Neuronal stem cell (in vitro differentiated cells): ENCODE results near the gene GINS2.
A peak's percentile ranks its signal among the peaks of the same experiment; 100 is the strongest.

Experiments
- DNase-seq: peaks from one replicate; pipeline ENCODE4 v3.0.0-alpha.2; 2013; ENCODE audit warnings: low spot score
- H2AFZ ChIP-seq: one replicate; pipeline ENCODE4 v1.6.1; 2013; ENCODE audit warnings: mild to moderate bottlenecking, low read length, inconsistent platforms
- H2AK5ac ChIP-seq: 2 replicates; pipeline ENCODE4 v1.6.1; 2013; ENCODE audit warnings: low read depth, mild to moderate bottlenecking, inconsistent platforms, low read length, moderate library complexity, mixed read lengths
- H2BK120ac ChIP-seq: 2 replicates; pipeline ENCODE4 v1.6.1; 2013; ENCODE audit warnings: low read depth, mild to moderate bottlenecking, inconsistent platforms, low read length, moderate library complexity, mixed read lengths
- H2BK12ac ChIP-seq: one replicate; pipeline ENCODE4 v1.6.1; 2013; ENCODE audit warnings: low read length, inconsistent platforms
- H2BK15ac ChIP-seq: 2 replicates; pipeline ENCODE4 v1.6.1; 2013; ENCODE audit warnings: mild to moderate bottlenecking, low read length, inconsistent platforms, mixed read lengths
- H2BK5ac ChIP-seq: one replicate; pipeline ENCODE4 v1.6.1; 2013; ENCODE audit warnings: inconsistent platforms, mild to moderate bottlenecking, low read length, moderate library complexity
- H3K14ac ChIP-seq: one replicate; pipeline ENCODE4 v1.6.1; 2013; ENCODE audit warnings: low read length, inconsistent platforms
- H3K18ac ChIP-seq: 2 replicates; pipeline ENCODE4 v1.6.1; 2013; ENCODE audit warnings: low read length, inconsistent platforms
- H3K23ac ChIP-seq: 2 replicates; pipeline ENCODE4 v1.6.1; 2013; ENCODE audit warnings: low read depth, mild to moderate bottlenecking, mixed read lengths, low read length, inconsistent platforms; ENCODE audit not compliant: poor library complexity
- H3K27ac ChIP-seq: replicated peaks from 3 replicates; pipeline ENCODE4 v1.5.1; 2013; ENCODE audit warnings: low read length, inconsistent platforms
- H3K27me3 ChIP-seq, 3 experiments: 2 replicates each; pipeline ENCODE4 v1.6.1; 2013; ENCODE audit warnings: low read length in 3 of 3, mild to moderate bottlenecking in 2 of 3, inconsistent platforms in 1 of 3, low read depth in 1 of 3, mixed read lengths in 1 of 3, moderate library complexity in 1 of 3; ENCODE audit not compliant: control insufficient read depth in 3 of 3, insufficient read depth in 3 of 3
- H3K36me3 ChIP-seq, 2 donors: replicated peaks in 1 of 2; 2 replicates each; pipeline ENCODE4 v1.6.1; 2013; ENCODE audit warnings: low read length in 2 of 2; ENCODE audit not compliant: control insufficient read depth in 2 of 2, insufficient read depth in 2 of 2
- H3K4ac ChIP-seq: 2 replicates; pipeline ENCODE4 v1.6.1; 2013; ENCODE audit warnings: inconsistent platforms, mild to moderate bottlenecking, low read length, moderate library complexity
- H3K4me1 ChIP-seq, 2 donors: 1 replicate in 1 of 2; 2 replicates in 1 of 2; pipeline ENCODE4 v1.6.1; 2013; ENCODE audit warnings: low read length in 2 of 2, low read depth in 1 of 2; ENCODE audit not compliant: control insufficient read depth in 2 of 2, insufficient read depth in 1 of 2
- H3K4me2 ChIP-seq: one replicate; pipeline ENCODE4 v1.6.1; 2013; ENCODE audit warnings: mild to moderate bottlenecking, low read length, inconsistent platforms; ENCODE audit not compliant: insufficient read depth, poor library complexity, severe bottlenecking
- H3K4me3 ChIP-seq, 2 donors: 2 replicates each; pipeline ENCODE4 v1.5.1; 2013; ENCODE audit warnings: low read length in 2 of 2, mild to moderate bottlenecking in 2 of 2, inconsistent platforms in 1 of 2, moderate library complexity in 1 of 2
- H3K79me1 ChIP-seq: one replicate; pipeline ENCODE4 v1.6.1; 2013; ENCODE audit warnings: low read depth, mild to moderate bottlenecking, inconsistent platforms, low read length, moderate library complexity
- H3K9ac ChIP-seq: one replicate; pipeline ENCODE4 v1.6.1; 2013; ENCODE audit warnings: mild to moderate bottlenecking, low read depth, low read length, inconsistent platforms; ENCODE audit not compliant: poor library complexity
- H3K9me3 ChIP-seq, 2 donors: replicated peaks in 1 of 2; 2 replicates each; pipeline versions ENCODE3 to v1.6.1; 2013; ENCODE audit warnings: low read length in 2 of 2, mild to moderate bottlenecking in 2 of 2, inconsistent platforms in 1 of 2, low read depth in 1 of 2, mixed read lengths in 1 of 2, moderate library complexity in 1 of 2; ENCODE audit not compliant: control insufficient read depth in 2 of 2, insufficient read depth in 1 of 2
- H4K8ac ChIP-seq: one replicate; pipeline ENCODE4 v1.6.1; 2013; ENCODE audit warnings: low read depth, mild to moderate bottlenecking, inconsistent platforms, low read length, moderate library complexity
- H4K91ac ChIP-seq: one replicate; pipeline ENCODE4 v1.6.1; 2013; ENCODE audit warnings: low read length, low read depth, mild to moderate bottlenecking, inconsistent platforms; ENCODE audit not compliant: poor library complexity
- WGBS, 2 donors: extraction: QIAGEN DNeasy Blood & Tissue Kit; methylation state at CpG; one replicate each; pipeline ENCODE4 v1.1.7; 2013; ENCODE audit warnings: missing lambda C conversion rate in 2 of 2, mixed read lengths in 1 of 2; ENCODE audit not compliant: insufficient read length in 2 of 2, insufficient replicate concordance in 1 of 2; ENCODE audit errors: extremely low coverage in 2 of 2; 5-methylcytosine and 5-hydroxymethylcytosine counted together

GINS2 gene

GRCh38 chr16:85664580-85665372 lies 24.0 kb downstream of the GINS2 start:
- H3K4me2 ChIP-seq: no peak overlapping the region
- H3K4ac ChIP-seq: no peak overlapping the region
- no CpG with 5 or more reads among the region's 27 CpGs for WGBS, 2 donors
- DNase-seq: no peak
- H3K27me3 ChIP-seq: no peaks in the 10 kb centered on the region
- no peak overlapping the region for H4K8ac ChIP-seq
- H3K18ac ChIP-seq: no peak overlapping the region
- H3K4me1 ChIP-seq: peaks cover 27 to 35% of the 10 kb centered on the region in 2 donors
- H2BK15ac ChIP-seq: no peak overlapping the region
- no peak overlapping the region for H3K23ac ChIP-seq
- H2BK12ac ChIP-seq: no peak overlapping the region
- no peak overlapping the region for H3K4me3 ChIP-seq
- no peak overlapping the region for H3K9ac ChIP-seq
- peaks cover 36 to 86% of the 10 kb centered on the region in 2 donors for H3K36me3 ChIP-seq
- H3K27ac ChIP-seq: no peak overlapping the region
- peaks cover 4% of the 10 kb centered on the region for H3K79me1 ChIP-seq
- H2AFZ ChIP-seq: no peak overlapping the region
- no peak overlapping the region for H3K14ac ChIP-seq
- H2BK5ac ChIP-seq: no peak overlapping the region
- no peak overlapping the region for H2BK120ac ChIP-seq
- peaks cover 0 to 2% of the 10 kb centered on the region in 2 donors for H3K9me3 ChIP-seq
- no peak overlapping the region for H4K91ac ChIP-seq
- H2AK5ac ChIP-seq: no peak overlapping the region

DNA sequence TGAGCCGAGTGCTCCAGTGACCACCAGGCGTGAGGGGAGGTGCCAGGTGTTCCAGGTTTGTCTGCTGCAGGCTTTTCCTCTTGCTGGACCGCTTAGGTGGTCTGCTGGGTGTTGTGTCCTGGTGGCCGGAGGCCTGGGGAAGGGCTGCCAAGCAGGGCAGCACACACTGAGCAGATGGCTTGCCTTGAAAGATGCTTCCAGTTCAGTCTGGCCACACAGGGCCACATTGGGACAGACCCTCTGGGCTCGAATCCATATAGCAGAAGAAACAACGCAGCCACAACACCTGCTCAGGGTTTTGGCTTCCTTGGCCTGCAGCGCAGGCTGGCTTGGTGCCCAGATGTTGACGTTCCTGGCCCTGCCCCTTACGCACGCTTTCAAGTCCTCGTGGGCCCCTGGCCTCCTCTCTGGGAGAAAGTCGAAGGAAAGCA lies 24.8 kb downstream of the GINS2 start:
- Histone ChIP-seq H3K14ac (no peak overlapping the region), H3K4ac (no peak overlapping the region), H3K23ac (peak overlapping the region; percentile 13), H3K27me3 (no peaks in the 10 kb centered on the region), H2BK5ac (peak overlapping the region; percentile 95), H3K4me2 (no peak overlapping the region), H2BK120ac (no peak overlapping the region), H3K36me3 (peaks cover 39 to 85% of the 10 kb centered on the region in 2 donors), H2AK5ac (peak overlapping the region; percentile 95), H2BK12ac (no peak overlapping the region), H3K4me3 (no peak overlapping the region), H3K79me1 (peaks cover 4% of the 10 kb centered on the region), H3K27ac (no peak overlapping the region), H3K9ac (no peak overlapping the region), H3K18ac (peak overlapping the region; percentile 12), H2AFZ (no peak overlapping the region), H3K4me1 (peaks cover 27 to 35% of the 10 kb centered on the region in 2 donors), H4K8ac (no peak overlapping the region), H4K91ac (no peak overlapping the region), H3K9me3 (peaks cover 0 to 2% of the 10 kb centered on the region in 2 donors), H2BK15ac (no peak overlapping the region)
- no CpG with 5 or more reads among the region's 12 CpGs for WGBS, 2 donors
- no peak for DNase-seq

DNA sequence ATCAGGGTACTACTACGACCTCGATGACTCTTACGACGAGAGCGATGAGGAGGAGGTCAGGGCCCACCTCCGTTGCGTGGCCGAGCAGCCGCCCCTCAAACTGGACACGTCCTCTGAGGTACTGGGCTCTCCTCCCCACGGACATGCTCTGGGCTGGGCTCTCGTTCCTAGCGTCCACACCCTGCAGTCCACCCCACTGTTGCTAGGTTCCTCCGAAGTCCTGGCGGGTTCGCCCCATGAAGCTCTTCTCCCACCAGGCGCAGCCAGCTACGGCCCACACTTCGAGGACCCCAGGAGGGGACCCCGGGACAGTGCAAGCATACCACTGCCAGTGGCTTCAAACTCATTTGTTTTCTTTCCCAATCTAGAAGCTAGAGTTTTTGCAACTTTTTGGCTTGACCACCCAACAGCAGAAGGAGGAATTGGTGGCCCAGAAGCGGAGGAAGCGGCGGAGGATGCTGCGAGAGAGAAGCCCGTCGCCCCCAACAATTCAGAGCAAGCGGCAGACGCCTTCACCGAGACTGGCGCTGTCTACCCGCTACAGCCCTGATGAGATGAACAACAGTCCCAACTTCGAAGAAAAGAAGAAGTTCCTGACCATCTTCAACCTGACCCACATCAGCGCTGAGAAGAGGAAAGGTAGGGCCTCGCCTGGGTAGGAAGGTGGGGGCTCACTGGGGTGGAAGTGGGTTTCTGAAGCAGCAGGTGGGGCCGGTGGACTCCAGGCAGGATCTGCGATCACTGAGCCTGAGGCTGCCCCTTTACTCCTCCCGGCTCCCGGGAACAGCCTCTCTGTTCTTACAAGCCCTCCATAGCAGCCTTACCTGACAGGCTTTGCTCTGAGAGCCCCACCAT lies 25.6 kb downstream of the GINS2 start:
- Histone ChIP-seq H3K4me1 (peaks cover 27 to 35% of the 10 kb centered on the region in 2 donors), H3K9me3 (peaks cover 0 to 2% of the 10 kb centered on the region in 2 donors), H3K4me2 (no peak overlapping the region), H4K8ac (no peak overlapping the region), H3K18ac (peak overlapping the region; percentile 92), H2AFZ (no peak overlapping the region), H3K4me3 (no peak overlapping the region), H2BK15ac (peak overlapping the region; percentile 94), H3K14ac (peak overlapping the region; percentile 25), H3K27ac (peak overlapping the region; percentile 79), H4K91ac (peak overlapping the region; percentile 77), H3K79me1 (peaks cover 8% of the 10 kb centered on the region), H3K27me3 (no peaks in the 10 kb centered on the region), H3K36me3 (peaks cover 37 to 85% of the 10 kb centered on the region in 2 donors), H2AK5ac (peak overlapping the region; percentile 95), H3K4ac (no peak overlapping the region), H3K23ac (peak overlapping the region; percentile 68), H2BK120ac (peak overlapping the region; percentile 90), H2BK5ac (peak overlapping the region; percentile 95), H2BK12ac (peak overlapping the region; percentile 75), H3K9ac (peak overlapping the region; percentile 9)
- WGBS, 2 donors: no CpG with 5 or more reads among the region's 38 CpGs
- no peak for DNase-seq

DNA sequence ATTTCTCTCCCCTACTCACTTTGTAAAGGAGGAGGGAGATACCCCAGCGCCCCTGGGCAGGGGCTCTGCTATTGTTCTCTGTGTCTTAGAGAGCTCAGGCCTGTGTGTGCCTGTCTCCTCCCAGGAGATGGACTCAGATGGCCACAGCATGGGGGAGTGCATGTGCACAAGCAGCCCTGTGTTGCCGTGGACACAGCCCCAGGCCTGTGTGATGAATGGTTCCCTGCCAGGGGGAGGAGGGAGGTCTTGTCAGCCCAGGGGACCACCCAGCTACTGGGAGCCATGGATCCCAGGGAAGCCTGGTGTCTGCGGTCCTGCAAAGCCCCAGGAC lies 26.3 kb downstream of the GINS2 start:
- no peak overlapping the region for H3K23ac ChIP-seq
- peak overlapping the region; percentile 79 for H3K27ac ChIP-seq
- no peak overlapping the region for H2BK12ac ChIP-seq
- no peaks in the 10 kb centered on the region for H3K27me3 ChIP-seq
- H2AFZ ChIP-seq: no peak overlapping the region
- peaks cover 0 to 2% of the 10 kb centered on the region in 2 donors for H3K9me3 ChIP-seq
- WGBS, 2 donors: no CpG with 5 or more reads among the region's 3 CpGs
- DNase-seq: peak; percentile 84
- H4K91ac ChIP-seq: peak overlapping the region; percentile 77
- H2BK5ac ChIP-seq: peak overlapping the region; percentile 95
- peaks cover 35 to 85% of the 10 kb centered on the region in 2 donors for H3K36me3 ChIP-seq
- peak overlapping the region; percentile 38 for H3K4me2 ChIP-seq
- no peak overlapping the region for H4K8ac ChIP-seq
- peaks cover 27 to 35% of the 10 kb centered on the region in 2 donors for H3K4me1 ChIP-seq
- peaks cover 8% of the 10 kb centered on the region for H3K79me1 ChIP-seq
- H3K14ac ChIP-seq: no peak overlapping the region
- H3K4me3 ChIP-seq: no peak overlapping the region
- no peak overlapping the region for H3K4ac ChIP-seq
- peak overlapping the region; percentile 97 for H3K18ac ChIP-seq
- peak overlapping the region; percentile 94 for H2BK15ac ChIP-seq
- peak overlapping the region; percentile 90 for H2BK120ac ChIP-seq
- no peak overlapping the region for H2AK5ac ChIP-seq
- H3K9ac ChIP-seq: no peak overlapping the region
